Vagina (tissue), 2 donors: ENCODE measurements around the gene LINGO4.

Experiments used
- POLR2A ChIP-seq, 2 donors: fragments of 450-650 bp; IDR thresholded peaks; one replicate each; pipeline ENCODE4 v1.6.1; 2017; ENCODE audit warnings: antibody characterized with exemption in 2 of 2, mild to moderate bottlenecking in 2 of 2, moderate library complexity in 2 of 2
- POLR2AphosphoS5 ChIP-seq, 2 donors: sonication (generic); formaldehyde crosslinking; IDR thresholded peaks; one replicate each; pipeline ENCODE4 v1.9.0; 2017; ENCODE audit warnings: antibody characterized with exemption in 2 of 2, mild to moderate bottlenecking in 2 of 2, low read depth in 1 of 2; ENCODE audit not compliant: insufficient read depth in 1 of 2

DNA sequence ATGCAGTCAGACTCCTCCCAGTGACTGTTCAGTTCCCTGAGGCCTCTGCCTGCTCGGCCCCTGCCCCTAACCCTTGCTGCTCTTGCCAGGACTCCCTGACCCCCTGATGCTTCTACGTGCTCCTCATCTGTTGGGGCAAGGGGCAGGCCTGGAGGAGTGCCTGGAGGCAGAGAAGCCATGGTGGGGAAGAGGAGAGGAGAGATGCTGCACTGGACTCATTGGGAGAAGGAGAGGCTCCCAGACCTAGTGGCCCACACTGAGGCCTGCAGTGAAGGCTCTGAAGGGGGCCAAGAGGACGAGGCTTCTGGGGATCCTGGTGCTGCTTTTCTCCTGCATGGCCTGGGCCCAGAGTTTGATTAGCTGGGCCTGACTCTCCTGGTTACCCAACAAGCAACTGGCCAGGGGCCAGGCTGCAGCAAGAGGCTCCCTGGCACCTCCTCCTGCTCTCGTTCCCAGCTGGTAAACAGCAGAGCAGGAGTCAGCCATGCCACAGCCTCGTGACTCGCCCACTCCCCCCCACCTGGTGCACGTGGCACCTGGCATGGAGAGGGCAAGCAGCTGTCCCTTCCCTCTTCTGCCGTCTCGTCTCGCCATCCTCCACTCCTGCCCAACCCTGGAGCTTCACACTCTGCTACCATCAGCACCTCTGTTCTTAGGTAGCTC, 27.2 kb upstream of the LINGO4 start:
- TF ChIP-seq POLR2AphosphoS5 (IDR thresholded peaks at IDR 0.05; ENCODE audit: insufficient read depth in 1 of 2, low read depth in 1 of 2) (peak in 1 of 2 donors; percentile 22), POLR2A (IDR thresholded peaks at IDR 0.05) (no peak)
